DND-41 (cell line): Measurements from ENCODE around the gene U2SURP.

Experiments used
- CTCF ChIP-seq: IDR thresholded peaks from 2 replicates; pipeline ENCODE4 v1.5.1; 2012; ENCODE audit warnings: borderline replicate concordance, low read length, moderate library complexity, mild to moderate bottlenecking; ENCODE audit not compliant: poor library complexity, severe bottlenecking; ENCODE audit errors: extremely low read depth
- EZH2 ChIP-seq: IDR thresholded peaks from 3 replicates; pipeline ENCODE4 v1.6.1; 2012; ENCODE audit warnings: borderline replicate concordance, low read depth, mild to moderate bottlenecking, moderate library complexity, low read length, inconsistent platforms; ENCODE audit not compliant: severe bottlenecking

DNA sequence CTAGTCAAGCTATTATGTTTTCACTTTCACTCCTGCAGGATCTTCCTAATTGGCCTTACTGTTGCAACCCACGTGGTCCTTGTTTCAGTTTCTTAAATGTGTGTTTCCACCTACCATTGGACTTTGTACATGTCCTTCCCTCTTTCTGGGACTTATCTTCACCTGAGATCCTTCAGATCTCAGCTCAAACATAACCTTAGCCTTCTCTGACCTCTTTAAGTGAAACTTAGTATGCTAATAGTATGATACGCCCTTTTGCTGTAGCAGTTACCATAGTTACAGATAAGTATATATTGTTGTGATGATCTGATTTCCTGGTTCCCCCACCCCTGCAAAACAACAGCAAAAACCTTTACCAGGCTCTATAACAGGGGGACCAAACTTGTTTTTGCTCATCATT is 35.2 kb downstream of the U2SURP start:
- TF ChIP-seq CTCF (no peak), EZH2 (no peak)
